ENCODE results near the gene SPRYD7. TPM values are rescaled to one million over a fixed set of nuclear protein-coding genes. Genes with fewer than 3 reads are reported as not detected.

SPRYD7 gene
- total RNA-seq, 1 experiment from 2014 or later, result 6.8 TPM

DNA sequence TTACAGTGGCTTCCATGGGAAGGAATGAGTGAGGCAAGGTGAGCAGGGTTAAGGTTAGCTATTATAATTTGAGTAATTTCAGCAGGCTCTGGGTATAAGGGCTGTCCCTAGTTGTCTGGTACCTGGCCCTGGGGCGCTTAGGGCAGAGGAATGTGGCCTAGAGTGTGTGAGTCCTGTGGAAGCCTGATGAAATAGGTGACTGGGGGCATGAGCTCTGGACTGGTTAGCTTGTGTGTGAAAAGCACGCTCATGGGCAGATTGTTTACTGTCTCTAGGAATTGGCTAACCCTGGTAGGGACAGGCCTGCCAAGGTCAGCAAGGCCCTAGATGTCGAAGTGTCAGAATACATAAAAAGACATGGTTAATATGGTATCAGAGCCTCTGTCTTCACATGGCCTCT is 42.5 kb downstream of the SPRYD7 start:
- H2AFZ ChIP-seq (ENCODE audit: low read length), result no peak overlapping the region
- no peak overlapping the region for H3K9ac ChIP-seq (ENCODE audit: low read length)
- no peaks in the 10 kb centered on the region for H3K36me3 ChIP-seq (ENCODE audit: low read depth, low read length)
- TF ChIP-seq CTCF (conservative IDR thresholded peaks at IDR 0.05; ENCODE audit: low read depth, low read length) (no peak), EZH2 (IDR thresholded peaks at IDR 0.05; ENCODE audit: low read length, unreplicated experiment) (no peak), EZH2phosphoT487 (IDR thresholded peaks at IDR 0.05; ENCODE audit: borderline replicate concordance, low read length) (no peak)
- H3K9me3 ChIP-seq (ENCODE audit: low read length), result no peaks in the 10 kb centered on the region
- H4K20me1 ChIP-seq (ENCODE audit: low read length), result no peaks in the 10 kb centered on the region
- POLR2A ChIA-PET (ENCODE audit: unreplicated experiment), result no interaction called here
- no peaks in the 10 kb centered on the region for H3K27me3 ChIP-seq (ENCODE audit: low read length)
- ATAC-seq (no peak), DNase-seq (no peak)
- no peaks in the 10 kb centered on the region for H3K79me2 ChIP-seq (ENCODE audit: low read length)
- intact Hi-C loops (cut with micrococcal nuclease), result no loop called here
- H3K9me2 ChIP-seq (replicated peaks; ENCODE audit: low read length), result no peaks in the 10 kb centered on the region
- no peak overlapping the region for H3K4me3 ChIP-seq (ENCODE audit: low read length)
- CTCF ChIA-PET, result no interaction called here
- H3K4me1 ChIP-seq (ENCODE audit: insufficient read depth, low read length), result no peaks in the 10 kb centered on the region
- BruUV-seq (replicated peaks), result no TSS peak
- no peaks in the 10 kb centered on the region for H3F3A ChIP-seq (ENCODE audit: low read length, unreplicated experiment)
- no peak overlapping the region for H3K27ac ChIP-seq (ENCODE audit: low read length)
- H3K4me2 ChIP-seq (ENCODE audit: low read length), result no peak overlapping the region

GRCh38 chr13:49890376-49890775 is 45.8 kb downstream of the SPRYD7 start:
- intact Hi-C loops (cut with micrococcal nuclease), result no loop called here
- CTCF ChIA-PET, result no interaction called here
- no peaks in the 10 kb centered on the region for H3K4me1 ChIP-seq (ENCODE audit: insufficient read depth, low read length)

DNA sequence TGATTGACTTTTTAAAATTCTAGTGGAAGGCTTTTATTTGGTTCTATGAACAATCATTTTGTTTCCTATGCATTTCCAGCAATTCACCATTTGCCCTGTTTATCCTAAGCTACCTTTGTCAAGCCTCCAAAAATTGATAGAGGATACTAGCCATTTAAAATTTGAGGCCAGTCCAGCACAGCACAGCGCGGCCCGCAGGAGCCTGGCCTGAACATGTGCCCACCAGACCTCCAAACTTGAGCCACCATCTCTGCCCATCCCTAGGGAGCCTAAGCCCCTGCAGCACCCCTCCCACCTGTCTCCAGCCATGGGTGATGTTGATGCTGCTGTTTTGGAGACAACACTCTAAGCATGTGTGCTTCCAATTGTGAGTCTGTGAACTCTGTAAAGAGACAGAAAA is 57.5 kb downstream of the SPRYD7 start:
- no peak for ATAC-seq
- intact Hi-C loops (cut with micrococcal nuclease), result no loop called here
- H3K27me3 ChIP-seq (ENCODE audit: low read length), result no peaks in the 10 kb centered on the region
- H4K20me1 ChIP-seq (ENCODE audit: low read length), result no peaks in the 10 kb centered on the region
- peaks cover 8% of the 10 kb centered on the region; the same call in 1 of the 2 replicates for H3K9me3 ChIP-seq (ENCODE audit: low read length)
- no peak for TF ChIP-seq CTCF (conservative IDR thresholded peaks at IDR 0.05; ENCODE audit: low read depth, low read length)
- no peak for TF ChIP-seq EZH2 (IDR thresholded peaks at IDR 0.05; ENCODE audit: low read length, unreplicated experiment)
- H3K4me2 ChIP-seq (ENCODE audit: low read length), result no peak overlapping the region
- no peaks in the 10 kb centered on the region for H3K9me2 ChIP-seq (replicated peaks; ENCODE audit: low read length)
- H3K36me3 ChIP-seq (ENCODE audit: low read depth, low read length), result no peaks in the 10 kb centered on the region
- no TSS peak for BruUV-seq (replicated peaks)
- no peak for DNase-seq
- H3K27ac ChIP-seq (ENCODE audit: low read length), result no peak overlapping the region
- no peak overlapping the region for H3K4me3 ChIP-seq (ENCODE audit: low read length)
- H2AFZ ChIP-seq (ENCODE audit: low read length), result no peak overlapping the region
- no peak overlapping the region for H3K9ac ChIP-seq (ENCODE audit: low read length)
- H3K79me2 ChIP-seq (ENCODE audit: low read length), result no peaks in the 10 kb centered on the region
- POLR2A ChIA-PET (ENCODE audit: unreplicated experiment), result no interaction called here
- CTCF ChIA-PET, result no interaction called here
- no peaks in the 10 kb centered on the region for H3F3A ChIP-seq (ENCODE audit: low read length, unreplicated experiment)
- H3K4me1 ChIP-seq (ENCODE audit: insufficient read depth, low read length), result no peaks in the 10 kb centered on the region

More at GRCh38 chr13:49890376-49890775, 45.8 kb downstream of the SPRYD7 start:
- DNase-seq, result no peak
- H3K27me3 ChIP-seq (ENCODE audit: low read length), result no peaks in the 10 kb centered on the region
- ATAC-seq, result no peak
- no peaks in the 10 kb centered on the region for H3K9me2 ChIP-seq (replicated peaks; ENCODE audit: low read length)
- no peaks in the 10 kb centered on the region for H4K20me1 ChIP-seq (ENCODE audit: low read length)
- H3K36me3 ChIP-seq (ENCODE audit: low read depth, low read length), result no peaks in the 10 kb centered on the region
- no TSS peak for BruUV-seq (replicated peaks)
- H3K4me3 ChIP-seq (ENCODE audit: low read length), result no peak overlapping the region
- no peak overlapping the region for H2AFZ ChIP-seq (ENCODE audit: low read length)
- POLR2A ChIA-PET (ENCODE audit: unreplicated experiment), result no interaction called here
- H3K9me3 ChIP-seq (ENCODE audit: low read length), result no peaks in the 10 kb centered on the region
- H3K4me2 ChIP-seq (ENCODE audit: low read length), result no peak overlapping the region
- TF ChIP-seq EZH2phosphoT487 (IDR thresholded peaks at IDR 0.05; ENCODE audit: borderline replicate concordance, low read length), result no peak
- TF ChIP-seq EZH2 (IDR thresholded peaks at IDR 0.05; ENCODE audit: low read length, unreplicated experiment), result no peak
- no peak for TF ChIP-seq CTCF (conservative IDR thresholded peaks at IDR 0.05; ENCODE audit: low read depth, low read length)
- H3K79me2 ChIP-seq (ENCODE audit: low read length), result no peaks in the 10 kb centered on the region
- no peak overlapping the region for H3K9ac ChIP-seq (ENCODE audit: low read length)
- H3K27ac ChIP-seq (ENCODE audit: low read length), result no peak overlapping the region
- no peaks in the 10 kb centered on the region for H3F3A ChIP-seq (ENCODE audit: low read length, unreplicated experiment)

All from PC-3 (cell line).